COR-L47 (cell line): Measurements from ENCODE around the gene NT5C1B.
"Not testable (repeated sequence)": the region's sequence is repeated elsewhere in the genome, so short reads cannot be mapped to it uniquely, and the experiment has no call there.

Source experiments
- DNase-seq: peaks from one replicate; lab custom pipeline; 2025; lab: John Stamatoyannopoulos, UW

The NT5C1B gene

GRCh38 chr2:18589354-18589753, at the start of gene NT5C1B:
NT5C1B (minus strand) TSS chr2:18589569; CDS start chr2:18589468, 101 bp downstream.
- DNase-seq, result no peak

DNA sequence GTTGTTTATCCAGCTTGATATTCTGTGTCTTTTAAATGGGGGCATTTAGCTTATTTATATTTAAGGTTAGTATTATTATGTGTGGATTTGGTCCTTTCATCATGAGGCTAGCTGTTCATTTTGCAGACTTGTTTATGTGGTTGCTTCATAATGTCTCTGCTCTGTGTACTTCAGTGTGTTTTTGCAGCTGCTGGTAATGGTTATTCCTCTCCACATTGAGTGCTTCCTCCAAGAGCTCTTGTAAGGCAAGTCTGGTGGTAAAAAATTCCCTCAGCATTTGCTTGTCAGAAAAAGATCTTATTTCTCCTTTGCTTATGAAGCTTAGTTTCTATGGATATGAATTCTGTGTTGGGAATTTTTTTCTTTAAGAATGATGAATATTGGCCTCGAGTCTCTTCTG, 47.8 kb upstream of the NT5C1B start:
- no peak for DNase-seq

DNA sequence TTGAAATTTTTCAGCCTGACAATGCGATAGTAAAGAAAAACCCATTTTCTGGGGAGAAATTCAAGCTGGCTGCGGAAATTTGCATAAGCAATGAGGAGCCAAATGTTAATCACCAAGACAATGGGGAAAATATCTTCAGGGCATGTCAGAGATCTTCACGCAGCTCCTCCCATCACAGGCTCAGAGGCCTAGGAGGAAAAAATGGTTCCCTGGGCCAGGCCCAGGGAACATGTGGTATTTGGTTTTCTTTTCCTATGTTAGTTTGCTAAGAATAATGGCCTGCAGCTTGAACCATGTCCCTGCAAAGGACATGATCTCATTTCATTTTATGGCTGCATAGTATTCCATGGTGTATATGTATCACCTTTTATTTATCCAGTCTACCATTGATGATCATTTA, 43.3 kb upstream of the NT5C1B start:
- not testable (repeated sequence) for DNase-seq

DNA sequence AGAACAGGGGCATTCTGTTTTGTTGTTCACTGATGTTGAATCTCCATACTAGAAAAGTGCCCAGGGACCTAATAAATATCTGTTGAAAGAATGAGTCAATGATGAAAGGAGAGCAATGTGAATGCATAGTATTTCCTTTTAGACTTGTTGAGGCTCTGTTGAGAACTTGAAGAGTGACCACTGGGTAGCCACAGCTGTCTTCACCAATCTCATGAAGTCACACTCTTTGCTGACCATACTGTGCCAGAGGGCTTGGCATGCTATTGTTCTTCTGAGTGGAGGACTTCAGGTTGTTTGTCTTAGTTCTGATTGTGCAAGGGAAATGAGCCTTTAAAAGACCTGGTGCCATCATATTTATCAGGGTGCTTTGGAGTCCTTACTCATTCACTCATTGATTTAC, 41.6 kb upstream of the NT5C1B start:
- DNase-seq, result no peak

GRCh38 chr2:18630541-18630940, 41.2 kb upstream of the NT5C1B start:
- DNase-seq, result no peak

GRCh38 chr2:18630101-18630500, 40.7 kb upstream of the NT5C1B start:
- DNase-seq, result no peak

DNA sequence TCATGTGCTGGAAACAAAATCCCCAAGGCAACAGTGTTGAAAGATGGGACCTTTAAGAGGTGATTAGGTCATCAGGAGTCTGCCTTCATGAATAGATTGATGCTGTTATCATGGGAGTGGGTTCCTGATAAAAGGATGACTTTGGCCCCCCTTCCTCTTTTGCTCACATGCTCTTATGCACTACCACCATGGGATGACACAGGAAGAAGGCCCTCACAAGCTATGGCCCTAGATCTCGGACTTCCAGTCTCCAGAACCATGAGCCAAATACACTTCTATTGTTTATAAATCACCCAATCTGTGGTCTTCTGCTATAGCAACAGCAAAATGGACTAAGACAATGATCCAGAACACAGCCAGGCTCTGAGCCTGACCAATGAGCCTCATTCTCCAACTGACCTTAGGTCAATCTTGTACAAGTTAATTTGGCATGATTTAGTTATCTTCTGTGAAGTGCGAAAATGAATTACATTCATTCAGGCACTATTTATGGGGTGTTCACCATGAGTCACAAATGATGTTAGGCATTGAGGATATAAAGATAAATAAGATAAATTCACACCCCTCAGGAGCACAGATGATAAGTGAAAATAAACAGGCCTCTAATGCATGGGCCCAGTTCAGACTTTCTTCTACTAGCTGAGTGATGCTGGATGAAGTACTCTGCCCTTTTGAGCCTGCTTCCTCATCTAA, 37.7 kb upstream of the NT5C1B start:
- no peak for DNase-seq

DNA sequence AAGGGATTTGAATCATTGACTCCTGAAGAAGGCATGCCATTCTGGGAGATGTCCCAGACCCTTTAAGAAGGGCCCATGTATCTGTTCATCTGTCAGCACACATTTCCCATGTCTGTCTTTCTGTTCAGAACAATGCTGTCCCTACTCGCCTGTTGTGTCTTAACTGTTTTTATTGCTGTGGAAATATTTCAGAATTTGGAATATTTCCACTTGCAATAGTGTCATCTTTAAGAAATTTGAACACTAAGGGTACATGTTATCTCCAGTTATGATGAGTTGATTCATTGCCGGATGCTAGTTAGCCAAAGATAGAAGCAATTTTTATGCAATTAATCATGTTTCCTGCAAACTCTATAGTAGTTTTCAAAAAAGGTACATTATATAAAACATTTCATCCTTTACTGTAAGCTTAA, 36.9 kb upstream of the NT5C1B start:
- no peak for DNase-seq

DNA sequence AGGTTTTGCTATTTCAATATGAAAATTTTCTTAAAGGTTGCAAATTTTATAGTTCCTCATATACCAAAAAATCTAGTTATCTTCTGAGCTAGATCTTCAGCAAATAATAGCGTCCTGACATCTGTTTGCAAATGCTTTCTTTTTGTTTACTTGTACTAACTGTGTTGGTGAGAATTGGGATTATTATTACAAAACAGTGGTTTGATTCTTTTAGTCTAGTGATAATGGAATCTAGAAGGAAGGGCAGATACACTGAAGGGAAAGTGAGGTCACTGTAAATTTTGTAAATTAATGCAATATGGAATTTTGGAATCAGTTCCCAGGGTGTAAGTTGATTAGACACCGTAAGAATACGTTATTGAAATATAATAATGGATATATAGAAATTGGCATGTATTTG, 36.2 kb upstream of the NT5C1B start:
- DNase-seq, result no peak

GRCh38 chr2:18623782-18624181, 34.4 kb upstream of the NT5C1B start:
- DNase-seq, result no peak

GRCh38 chr2:18620867-18621632, 31.7 kb upstream of the NT5C1B start:
- DNase-seq, result no peak

DNA sequence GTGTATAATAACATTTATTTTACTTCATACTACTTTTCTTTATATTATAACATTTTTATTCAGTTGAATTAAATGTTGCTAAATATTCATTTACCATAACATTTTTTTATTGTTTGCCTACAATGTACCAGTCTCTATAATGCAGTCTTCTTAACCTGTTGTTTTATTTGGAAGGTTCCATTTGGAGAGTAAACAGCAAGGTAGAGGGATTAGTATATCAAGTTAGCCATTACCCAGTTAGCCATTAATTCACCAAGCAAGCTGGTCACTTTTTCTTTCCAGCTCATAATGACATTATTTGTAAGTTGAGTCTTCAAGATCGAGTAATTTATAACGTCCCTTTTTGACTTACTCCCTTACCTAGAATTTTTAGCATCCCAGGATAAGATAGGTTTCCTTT, 29.7 kb upstream of the NT5C1B start:
- DNase-seq, result no peak

DNA sequence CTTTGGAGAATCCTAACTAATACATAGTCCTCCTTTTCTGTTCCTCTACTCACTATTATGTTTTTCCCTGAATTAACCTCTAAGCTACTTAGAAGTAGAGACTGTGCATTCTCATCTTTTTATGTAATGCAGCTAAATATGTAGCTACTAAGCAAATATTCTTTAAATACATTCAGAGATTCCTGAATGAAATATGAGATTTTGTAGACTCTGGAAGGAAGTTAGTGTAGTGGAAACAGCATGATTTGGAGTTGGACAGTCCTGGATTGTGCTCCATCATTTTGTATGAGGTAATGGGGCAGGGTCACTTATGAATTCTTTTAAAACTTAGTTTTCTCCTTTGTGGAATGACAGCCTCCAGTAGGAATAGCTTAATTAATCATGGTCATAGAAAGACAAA, 24.7 kb upstream of the NT5C1B start:
- no peak for DNase-seq

GRCh38 chr2:18612133-18612532, 22.8 kb upstream of the NT5C1B start:
- DNase-seq, result no peak

DNA sequence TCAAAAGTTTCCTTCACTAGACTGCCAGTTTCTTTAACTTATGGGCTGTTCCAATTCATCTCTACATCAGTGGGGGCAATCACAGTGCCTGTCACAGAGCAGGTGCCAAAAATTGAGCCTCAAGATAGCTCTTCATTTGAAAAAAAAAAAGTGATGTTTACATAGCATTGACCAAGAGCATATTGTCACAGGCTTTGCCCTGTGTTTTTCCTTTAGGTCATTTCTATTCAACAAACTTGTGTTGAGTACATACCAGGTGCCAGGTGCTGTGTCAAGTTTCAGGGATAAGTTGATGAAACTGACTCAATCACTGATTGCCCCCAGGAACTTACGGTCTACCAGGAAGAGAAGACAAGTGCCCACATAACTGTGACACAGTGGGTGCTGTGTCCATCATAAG, 22.2 kb upstream of the NT5C1B start:
- no peak for DNase-seq

DNA sequence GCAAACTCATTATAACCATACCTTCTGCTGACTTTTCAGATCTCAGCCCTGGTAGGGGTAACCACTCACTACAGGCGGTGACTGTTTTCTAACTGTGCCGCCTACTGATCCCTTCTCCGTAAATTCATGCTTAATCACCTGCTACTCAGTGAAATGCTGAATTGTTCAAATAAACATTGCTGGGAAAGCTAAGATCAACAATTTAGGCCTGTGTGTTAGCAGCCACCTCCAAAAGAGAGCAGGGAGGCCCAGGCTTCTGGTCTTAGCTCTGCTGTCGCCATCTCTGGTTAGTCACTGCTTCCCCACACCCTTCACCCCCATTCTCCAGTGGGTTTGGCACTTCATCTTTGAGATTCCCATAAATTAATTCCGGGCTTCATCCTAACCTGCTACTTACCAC, 21.8 kb upstream of the NT5C1B start:
- DNase-seq, result no peak

GRCh38 chr2:18610651-18611050, 21.3 kb upstream of the NT5C1B start:
- no peak for DNase-seq

- DNase-seq, result no peak
These were observed 20.7 kb upstream of the NT5C1B start for GRCh38 chr2:18610090-18610489.

DNA sequence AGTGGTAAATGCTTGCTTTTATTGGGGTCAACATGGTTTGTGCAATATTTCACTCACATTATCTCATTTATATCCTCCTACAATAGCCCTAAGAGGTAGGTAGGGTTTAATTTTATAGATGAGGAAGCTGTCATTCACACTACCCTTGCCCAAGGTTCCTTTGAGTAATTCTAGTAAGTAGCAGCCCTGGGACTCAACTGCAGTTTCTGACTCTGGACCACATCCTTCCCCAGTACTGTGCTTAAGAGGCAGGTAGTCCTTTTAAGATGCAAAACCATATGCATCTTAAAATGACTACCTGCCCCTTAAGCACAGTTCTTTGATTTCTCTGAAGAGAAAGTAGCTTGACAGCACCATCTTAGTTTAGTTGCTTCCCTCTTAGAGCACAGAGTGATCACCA, 15.7 kb upstream of the NT5C1B start:
- DNase-seq, result no peak

DNA sequence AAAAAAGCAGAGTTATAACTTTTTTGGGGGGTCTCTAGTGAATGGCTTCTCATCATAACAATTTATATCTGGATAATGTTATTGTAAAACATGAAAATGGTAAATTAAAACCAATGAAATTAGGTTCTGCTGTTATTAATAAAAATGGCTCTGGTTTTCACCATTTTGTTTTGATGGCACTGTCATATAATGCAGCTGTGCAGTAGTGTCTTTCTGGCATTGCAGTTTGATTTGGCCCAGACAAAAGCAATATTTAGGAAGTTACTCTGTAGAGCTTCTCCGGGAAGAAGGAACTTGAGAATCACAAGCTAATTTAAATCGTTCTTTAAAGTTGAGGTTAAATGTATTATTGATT, 15.1 kb upstream of the NT5C1B start:
- no peak for DNase-seq

- DNase-seq, result no peak
These were observed 14.6 kb upstream of the NT5C1B start for GRCh38 chr2:18603854-18604530.

GRCh38 chr2:18602298-18602697, 12.9 kb upstream of the NT5C1B start:
- DNase-seq, result no peak

GRCh38 chr2:18600255-18600613, 10.9 kb upstream of the NT5C1B start:
- DNase-seq, result no peak
